Measurements from ENCODE around the gene TEKTIP1. TPM values are rescaled to one million over a fixed set of nuclear protein-coding genes. Genes with fewer than 3 reads are reported as not detected.

Gene TEKTIP1
- total RNA-seq, 1 donor from 2014 or later, result not detected

DNA sequence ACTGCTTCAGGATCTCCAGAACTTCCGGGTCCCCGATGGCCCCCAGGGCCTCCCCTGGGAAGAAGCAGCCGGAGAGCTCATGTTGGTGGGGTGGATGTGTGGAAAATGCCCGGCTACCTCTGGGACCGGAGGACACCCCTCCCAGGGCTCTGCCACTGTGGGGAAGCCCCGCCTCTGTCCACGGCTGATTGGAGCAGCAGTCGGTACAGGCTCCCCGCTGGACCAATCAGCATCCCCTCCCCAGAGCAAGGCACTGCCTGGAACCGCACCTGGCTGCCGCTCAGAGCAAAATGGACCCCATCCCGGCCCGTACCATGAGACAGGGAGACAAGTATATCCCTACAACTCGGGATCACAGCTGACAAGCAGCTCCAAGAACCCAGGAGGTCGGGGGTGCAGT lies 44.9 kb upstream of the TEKTIP1 start:
- no peaks in the 10 kb centered on the region for H3K9me3 ChIP-seq (replicated peaks)
- H3K4me3 ChIP-seq, result no peak overlapping the region
- intact Hi-C loops (cut with micrococcal nuclease), result no loop called here
- peaks cover 58% of the 10 kb centered on the region for H3K36me3 ChIP-seq
- TF ChIP-seq, protein P1, sequence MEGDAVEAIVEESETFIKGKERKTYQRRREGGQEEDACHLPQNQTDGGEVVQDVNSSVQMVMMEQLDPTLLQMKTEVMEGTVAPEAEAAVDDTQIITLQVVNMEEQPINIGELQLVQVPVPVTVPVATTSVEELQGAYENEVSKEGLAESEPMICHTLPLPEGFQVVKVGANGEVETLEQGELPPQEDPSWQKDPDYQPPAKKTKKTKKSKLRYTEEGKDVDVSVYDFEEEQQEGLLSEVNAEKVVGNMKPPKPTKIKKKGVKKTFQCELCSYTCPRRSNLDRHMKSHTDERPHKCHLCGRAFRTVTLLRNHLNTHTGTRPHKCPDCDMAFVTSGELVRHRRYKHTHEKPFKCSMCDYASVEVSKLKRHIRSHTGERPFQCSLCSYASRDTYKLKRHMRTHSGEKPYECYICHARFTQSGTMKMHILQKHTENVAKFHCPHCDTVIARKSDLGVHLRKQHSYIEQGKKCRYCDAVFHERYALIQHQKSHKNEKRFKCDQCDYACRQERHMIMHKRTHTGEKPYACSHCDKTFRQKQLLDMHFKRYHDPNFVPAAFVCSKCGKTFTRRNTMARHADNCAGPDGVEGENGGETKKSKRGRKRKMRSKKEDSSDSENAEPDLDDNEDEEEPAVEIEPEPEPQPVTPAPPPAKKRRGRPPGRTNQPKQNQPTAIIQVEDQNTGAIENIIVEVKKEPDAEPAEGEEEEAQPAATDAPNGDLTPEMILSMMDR (IDR thresholded peaks at IDR 0.05; ENCODE audit: borderline replicate concordance), result no peak
- H3K4me1 ChIP-seq, result peaks cover 6% of the 10 kb centered on the region
- no peak for DNase-seq
- H3K27ac ChIP-seq (replicated peaks), result no peak overlapping the region
- H3K27me3 ChIP-seq (ENCODE audit: low read depth), result no peaks in the 10 kb centered on the region

GRCh38 chr19:3494559-3494958 lies 44.4 kb upstream of the TEKTIP1 start:
- DNase-seq, result no peak
- TF ChIP-seq, protein P1 (IDR thresholded peaks at IDR 0.05; ENCODE audit: borderline replicate concordance), result no peak
- Histone ChIP-seq H3K9me3 (replicated peaks) (no peaks in the 10 kb centered on the region), H3K4me3 (no peak overlapping the region), H3K27me3 (ENCODE audit: low read depth) (no peaks in the 10 kb centered on the region), H3K36me3 (peaks cover 58% of the 10 kb centered on the region), H3K4me1 (peaks cover 11% of the 10 kb centered on the region), H3K27ac (replicated peaks) (no peak overlapping the region)
- intact Hi-C loops (cut with micrococcal nuclease), result no loop called here

DNA sequence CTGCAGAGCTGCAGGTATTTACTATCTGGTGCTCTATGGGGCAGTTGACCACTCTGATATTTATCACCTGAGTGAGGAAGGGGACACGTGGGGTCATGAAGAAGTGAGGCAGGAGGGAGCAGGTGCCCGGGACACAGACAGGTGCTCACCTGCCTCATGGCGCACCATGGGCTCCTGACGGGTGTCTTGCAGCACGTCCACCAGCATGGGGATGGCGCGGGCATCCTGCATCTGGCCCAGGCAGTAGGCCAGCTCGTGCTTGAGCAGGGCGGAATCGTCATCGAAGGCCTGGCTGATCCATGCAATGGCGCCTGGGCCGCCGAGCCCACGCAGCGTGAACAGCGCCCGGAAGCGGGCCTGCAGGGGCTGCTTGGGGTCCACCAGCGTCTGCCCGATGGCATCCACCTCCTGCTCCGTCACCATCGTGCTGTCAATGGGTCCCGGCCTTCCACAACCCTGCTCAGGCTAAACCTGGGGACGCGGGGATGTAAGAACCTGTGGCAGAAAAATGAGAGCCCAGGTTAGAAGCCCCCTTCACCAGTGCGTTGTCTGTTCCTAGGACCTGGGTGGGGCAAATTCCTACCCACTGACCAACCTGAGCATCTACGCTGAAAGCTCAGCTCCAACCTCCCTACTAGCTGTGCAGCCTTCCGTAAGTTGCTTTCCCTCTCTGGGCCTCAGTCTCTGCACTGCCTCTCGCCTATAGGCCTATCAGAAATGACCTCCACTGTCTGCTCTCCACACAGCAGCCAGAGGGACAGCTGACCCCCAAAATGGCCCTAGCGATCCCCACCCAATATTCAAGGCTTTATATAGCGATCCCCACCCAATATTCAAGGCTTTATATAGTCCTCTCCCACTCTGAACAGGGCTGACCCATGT lies 42.3 kb upstream of the TEKTIP1 start:
- DNase-seq, result no peak
- intact Hi-C loops (cut with micrococcal nuclease), result no loop called here
- no peak overlapping the region for H3K27ac ChIP-seq (replicated peaks)
- peaks cover 23% of the 10 kb centered on the region for H3K4me1 ChIP-seq
- no peak overlapping the region for H3K4me3 ChIP-seq
- no peaks in the 10 kb centered on the region for H3K27me3 ChIP-seq (ENCODE audit: low read depth)
- TF ChIP-seq, protein P1 (IDR thresholded peaks at IDR 0.05; ENCODE audit: borderline replicate concordance), result no peak
- peaks cover 52% of the 10 kb centered on the region for H3K36me3 ChIP-seq
- no peaks in the 10 kb centered on the region for H3K9me3 ChIP-seq (replicated peaks)

- peaks cover 39% of the 10 kb centered on the region for H3K36me3 ChIP-seq
- TF ChIP-seq, protein P1 (IDR thresholded peaks at IDR 0.05; ENCODE audit: borderline replicate concordance), result no peak
- H3K9me3 ChIP-seq (replicated peaks), result no peaks in the 10 kb centered on the region
- no peak for DNase-seq
- H3K4me1 ChIP-seq, result peaks cover 23% of the 10 kb centered on the region
- intact Hi-C loops (cut with micrococcal nuclease), result no loop called here
- no peak overlapping the region for H3K27ac ChIP-seq (replicated peaks)
- no peak overlapping the region for H3K4me3 ChIP-seq
- H3K27me3 ChIP-seq (ENCODE audit: low read depth), result no peaks in the 10 kb centered on the region
Observed at GRCh38 chr19:3497757-3498520, 41.0 kb upstream of the TEKTIP1 start.

DNA sequence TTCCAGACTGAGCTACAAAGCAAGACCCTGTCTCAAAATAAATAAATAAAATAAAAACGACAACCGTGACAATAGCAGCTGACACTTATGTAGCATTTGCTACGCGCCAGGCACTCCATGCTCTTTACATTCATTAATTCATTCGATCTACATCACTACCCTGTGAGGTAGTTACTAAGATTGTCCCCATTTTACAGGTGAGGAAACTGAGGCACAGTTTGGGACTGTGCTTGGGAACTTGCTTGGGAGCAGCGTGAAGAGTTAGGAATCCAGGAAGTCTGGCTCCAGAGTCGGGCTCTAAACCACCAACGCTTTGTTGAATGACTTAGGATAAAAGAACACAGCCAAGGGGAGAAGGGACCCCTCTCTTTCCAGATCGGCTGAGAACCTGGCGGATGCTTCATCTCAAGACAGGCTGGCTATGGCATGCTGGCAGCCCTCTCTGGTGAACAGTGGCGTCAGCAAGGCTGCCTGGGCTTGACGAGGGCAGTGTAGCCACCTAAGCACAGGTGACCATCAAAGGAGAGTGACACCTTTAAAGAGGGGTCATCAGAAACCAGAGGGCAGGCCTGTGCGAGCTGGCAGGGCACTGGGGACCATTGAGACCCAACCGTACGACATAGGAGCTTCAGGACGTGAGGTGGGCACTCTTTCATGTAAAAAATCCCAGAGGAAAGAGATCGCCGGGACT lies 39.1 kb upstream of the TEKTIP1 start:
- no peaks in the 10 kb centered on the region for H3K27me3 ChIP-seq (ENCODE audit: low read depth)
- H3K27ac ChIP-seq (replicated peaks), result peak overlapping the region; percentile 94
- TF ChIP-seq, protein P1 (IDR thresholded peaks at IDR 0.05; ENCODE audit: borderline replicate concordance), result no peak
- H3K9me3 ChIP-seq (replicated peaks), result no peaks in the 10 kb centered on the region
- peaks cover 21% of the 10 kb centered on the region for H3K36me3 ChIP-seq
- DNase-seq, result no peak
- peaks cover 23% of the 10 kb centered on the region for H3K4me1 ChIP-seq
- intact Hi-C loops (cut with micrococcal nuclease), result no loop called here
- peak overlapping the region; percentile 83 for H3K4me3 ChIP-seq
